ENCODE results near the gene FECH.

DNA sequence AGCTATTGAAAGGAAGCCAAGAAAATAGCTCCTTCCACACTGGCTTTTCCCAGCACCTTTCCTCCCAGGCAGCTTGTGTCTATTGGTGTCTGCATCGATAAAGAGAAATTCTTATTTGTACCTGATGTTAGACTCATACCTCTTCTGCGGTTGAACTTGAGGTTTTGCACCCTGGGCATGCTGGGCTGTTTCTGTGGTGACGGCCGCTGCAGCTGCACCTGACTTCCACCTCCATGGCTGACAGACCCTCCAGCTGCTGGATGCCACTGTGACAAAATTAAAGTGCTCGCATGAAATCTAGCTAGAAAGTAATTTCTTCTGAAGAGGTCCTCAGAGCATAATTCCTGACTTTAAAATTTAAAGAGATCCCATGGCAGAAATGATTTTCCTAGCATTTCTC lies 6.6 kb downstream of the FECH start:
- TF ChIP-seq CTCF (conservative IDR thresholded peaks at IDR 0.05; ENCODE audit: low read length), result no peak
- TF ChIP-seq EZH2phosphoT487 (IDR thresholded peaks at IDR 0.05; ENCODE audit: borderline replicate concordance, low read depth, low read length), result no peak
